ENCODE results near the gene TNFRSF13B. TPM values are rescaled to one million over a fixed set of nuclear protein-coding genes. Genes with fewer than 3 reads are reported as not detected.

Gene TNFRSF13B
- total RNA-seq, 1 experiment from 2014 or later: not detected

- TF ChIP-seq CTCF (IDR thresholded peaks at IDR 0.05) (no peak), SIN3A (IDR thresholded peaks at IDR 0.05; ENCODE audit: borderline replicate concordance, insufficient read depth, low read depth, low read length) (no peak), POLR2AphosphoS5 (IDR thresholded peaks at IDR 0.05; ENCODE audit: low read depth, low read length) (no peak), TCF7L2 (IDR thresholded peaks at IDR 0.05; ENCODE audit: low read depth, low read length) (no peak)
- TF ChIP-seq, protein P1, sequence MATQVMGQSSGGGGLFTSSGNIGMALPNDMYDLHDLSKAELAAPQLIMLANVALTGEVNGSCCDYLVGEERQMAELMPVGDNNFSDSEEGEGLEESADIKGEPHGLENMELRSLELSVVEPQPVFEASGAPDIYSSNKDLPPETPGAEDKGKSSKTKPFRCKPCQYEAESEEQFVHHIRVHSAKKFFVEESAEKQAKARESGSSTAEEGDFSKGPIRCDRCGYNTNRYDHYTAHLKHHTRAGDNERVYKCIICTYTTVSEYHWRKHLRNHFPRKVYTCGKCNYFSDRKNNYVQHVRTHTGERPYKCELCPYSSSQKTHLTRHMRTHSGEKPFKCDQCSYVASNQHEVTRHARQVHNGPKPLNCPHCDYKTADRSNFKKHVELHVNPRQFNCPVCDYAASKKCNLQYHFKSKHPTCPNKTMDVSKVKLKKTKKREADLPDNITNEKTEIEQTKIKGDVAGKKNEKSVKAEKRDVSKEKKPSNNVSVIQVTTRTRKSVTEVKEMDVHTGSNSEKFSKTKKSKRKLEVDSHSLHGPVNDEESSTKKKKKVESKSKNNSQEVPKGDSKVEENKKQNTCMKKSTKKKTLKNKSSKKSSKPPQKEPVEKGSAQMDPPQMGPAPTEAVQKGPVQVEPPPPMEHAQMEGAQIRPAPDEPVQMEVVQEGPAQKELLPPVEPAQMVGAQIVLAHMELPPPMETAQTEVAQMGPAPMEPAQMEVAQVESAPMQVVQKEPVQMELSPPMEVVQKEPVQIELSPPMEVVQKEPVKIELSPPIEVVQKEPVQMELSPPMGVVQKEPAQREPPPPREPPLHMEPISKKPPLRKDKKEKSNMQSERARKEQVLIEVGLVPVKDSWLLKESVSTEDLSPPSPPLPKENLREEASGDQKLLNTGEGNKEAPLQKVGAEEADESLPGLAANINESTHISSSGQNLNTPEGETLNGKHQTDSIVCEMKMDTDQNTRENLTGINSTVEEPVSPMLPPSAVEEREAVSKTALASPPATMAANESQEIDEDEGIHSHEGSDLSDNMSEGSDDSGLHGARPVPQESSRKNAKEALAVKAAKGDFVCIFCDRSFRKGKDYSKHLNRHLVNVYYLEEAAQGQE (IDR thresholded peaks at IDR 0.05; ENCODE audit: insufficient read depth in 1 of 2, low read depth in 2 of 2, low read length in 1 of 2): no peak
- no peaks in the 10 kb centered on the region for H3K36me3 ChIP-seq (ENCODE audit: control insufficient read depth, insufficient read depth, low read length)
- H3K4me3 ChIP-seq (ENCODE audit: low read depth in 2 of 2, low read length in 2 of 2): no peak overlapping the region
- no peak for ATAC-seq
- H3K27ac ChIP-seq (ENCODE audit: low read length): no peak overlapping the region
- H3K27me3 ChIP-seq (ENCODE audit: control insufficient read depth, insufficient read depth, low read length): no peaks in the 10 kb centered on the region
- no peak for DNase-seq (ENCODE audit: low read depth, low spot score)
- no TSS peak for BruUV-seq (replicated peaks)
- no peaks in the 10 kb centered on the region for H3K4me1 ChIP-seq (ENCODE audit: control insufficient read depth, insufficient read depth, low read length)
- in situ Hi-C loops (cut with HindIII; ENCODE audit: low pct_unique_long_range_greater_than_20kb, low sequenced_read_pairs) (no loop called here), intact Hi-C loops (cut with micrococcal nuclease; ENCODE audit: unreplicated experiment) (loop anchor here (10.0 kb wide), 1 partner anchor 74 kb away; no protein-coding TSS in a partner anchor)
- no peaks in the 10 kb centered on the region for H3K9me3 ChIP-seq (ENCODE audit: control insufficient read depth, insufficient read depth, low read depth, low read length)
- ChIA-PET CTCF (no interaction called here), POLR2A (no interaction called here)
These were observed 16.9 kb upstream of the TNFRSF13B start for GRCh38 chr17:16988749-16989229.

DNA sequence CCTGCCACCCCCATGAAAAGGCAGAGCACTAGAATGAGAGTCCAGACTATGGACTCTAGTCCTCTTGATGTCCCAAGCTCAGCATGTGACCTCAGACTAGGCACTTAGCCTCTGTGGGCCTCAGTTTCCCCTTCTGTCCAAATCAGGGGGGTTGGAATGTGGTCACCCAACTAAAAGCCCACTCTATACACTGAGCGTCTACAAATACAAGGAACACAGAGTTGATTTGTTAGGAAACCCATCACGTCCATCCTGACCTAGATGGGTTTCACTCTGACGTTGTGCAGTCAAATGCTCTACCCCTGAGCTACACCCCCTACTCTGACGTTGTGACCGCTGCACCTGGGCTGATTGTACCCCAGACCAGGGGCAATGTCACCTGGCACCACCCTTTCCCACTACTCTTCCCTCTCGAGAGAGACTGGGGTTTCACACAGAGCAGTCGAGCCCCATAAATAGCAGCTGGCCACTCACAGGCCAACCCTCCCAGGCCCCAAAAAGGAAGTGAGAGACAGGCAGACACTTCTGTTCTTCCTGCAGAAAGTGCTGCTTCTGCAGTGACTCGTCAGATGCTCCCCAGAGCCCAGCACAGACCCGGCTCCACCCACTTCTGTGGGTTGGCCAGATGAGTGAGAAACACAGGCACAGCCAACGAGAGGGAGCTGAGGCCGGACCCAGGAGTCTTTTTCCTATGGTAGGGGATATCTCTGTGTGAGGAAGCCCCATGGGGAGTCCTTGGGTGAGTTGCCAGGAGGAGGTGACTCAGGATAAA, 16.1 kb upstream of the TNFRSF13B start:
- Histone ChIP-seq H3K36me3 (ENCODE audit: control insufficient read depth, insufficient read depth, low read length) (no peaks in the 10 kb centered on the region), H3K27me3 (ENCODE audit: control insufficient read depth, insufficient read depth, low read length) (no peaks in the 10 kb centered on the region), H3K4me3 (ENCODE audit: low read depth in 2 of 2, low read length in 2 of 2) (no peak overlapping the region), H3K27ac (ENCODE audit: low read length) (no peak overlapping the region), H3K4me1 (ENCODE audit: control insufficient read depth, insufficient read depth, low read length) (no peaks in the 10 kb centered on the region), H3K9me3 (ENCODE audit: control insufficient read depth, insufficient read depth, low read depth, low read length) (no peaks in the 10 kb centered on the region)
- ChIA-PET CTCF (no interaction called here), POLR2A (interaction anchor here (0.6 kb wide), 1 partner anchor 110 kb away, joined by 4 read pairs; no protein-coding TSS in a partner anchor)
- no peak for DNase-seq (ENCODE audit: low read depth, low spot score)
- ATAC-seq: no peak
- intact Hi-C loops (cut with micrococcal nuclease; ENCODE audit: unreplicated experiment) (loop anchor here (10.0 kb wide), 1 partner anchor 73 kb away; no protein-coding TSS in a partner anchor), in situ Hi-C loops (cut with HindIII; ENCODE audit: low pct_unique_long_range_greater_than_20kb, low sequenced_read_pairs) (no loop called here)
- BruUV-seq (replicated peaks): no TSS peak
- TF ChIP-seq POLR2AphosphoS5 (IDR thresholded peaks at IDR 0.05; ENCODE audit: low read depth, low read length) (no peak), SIN3A (IDR thresholded peaks at IDR 0.05; ENCODE audit: borderline replicate concordance, insufficient read depth, low read depth, low read length) (no peak)
- TF ChIP-seq, protein P1 (IDR thresholded peaks at IDR 0.05; ENCODE audit: insufficient read depth in 1 of 2, low read depth in 2 of 2, low read length in 1 of 2): no peak
